ENCODE data around the gene UGT2B7. TPM values are rescaled to one million over a fixed set of nuclear protein-coding genes. Genes with fewer than 3 reads are reported as not detected.

UGT2B7 gene
- polyA plus RNA-seq, 1 of the 3 experiments (the other 2 are of a cell fraction), result not detected

GRCh38 chr4:69122476-69122875, 26.2 kb downstream of the UGT2B7 start (continued):
- TF ChIP-seq, protein P1, sequence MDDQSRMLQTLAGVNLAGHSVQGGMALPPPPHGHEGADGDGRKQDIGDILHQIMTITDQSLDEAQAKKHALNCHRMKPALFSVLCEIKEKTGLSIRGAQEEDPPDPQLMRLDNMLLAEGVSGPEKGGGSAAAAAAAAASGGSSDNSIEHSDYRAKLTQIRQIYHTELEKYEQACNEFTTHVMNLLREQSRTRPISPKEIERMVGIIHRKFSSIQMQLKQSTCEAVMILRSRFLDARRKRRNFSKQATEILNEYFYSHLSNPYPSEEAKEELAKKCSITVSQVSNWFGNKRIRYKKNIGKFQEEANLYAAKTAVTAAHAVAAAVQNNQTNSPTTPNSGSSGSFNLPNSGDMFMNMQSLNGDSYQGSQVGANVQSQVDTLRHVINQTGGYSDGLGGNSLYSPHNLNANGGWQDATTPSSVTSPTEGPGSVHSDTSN (IDR thresholded peaks at IDR 0.05), result no peak
- TF ChIP-seq SIN3A (IDR thresholded peaks at IDR 0.05; ENCODE audit: borderline replicate concordance, low read depth, low read length) (no peak), GATA2 (CRISPR knock-in tag; IDR thresholded peaks at IDR 0.05) (no peak)
- TF ChIP-seq, protein P2, sequence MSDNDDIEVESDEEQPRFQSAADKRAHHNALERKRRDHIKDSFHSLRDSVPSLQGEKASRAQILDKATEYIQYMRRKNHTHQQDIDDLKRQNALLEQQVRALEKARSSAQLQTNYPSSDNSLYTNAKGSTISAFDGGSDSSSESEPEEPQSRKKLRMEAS (IDR thresholded peaks at IDR 0.05; ENCODE audit: low read depth), result no peak

GRCh38 chr4:69124941-69125340, 28.7 kb downstream of the UGT2B7 start:
- Histone ChIP-seq H3K9ac (no peak overlapping the region), H4K20me1 (ENCODE audit: insufficient read depth) (no peaks in the 10 kb centered on the region), H3K79me2 (ENCODE audit: insufficient read depth) (no peaks in the 10 kb centered on the region), H3K36me3 (replicated peaks in 1 of 2; ENCODE audit: control insufficient read depth in 1 of 2, insufficient read depth in 2 of 2, low read length in 1 of 2) (no peaks in the 10 kb centered on the region), H3K4me3 (ENCODE audit: low read depth in 2 of 2, low read length in 1 of 2) (no peak overlapping the region), H3K4me2 (no peak overlapping the region), H3K9me2 (no peaks in the 10 kb centered on the region), H3K4me1 (ENCODE audit: control insufficient read depth in 1 of 2, insufficient read depth in 2 of 2, low read depth in 1 of 2, low read length in 1 of 2) (no peaks in the 10 kb centered on the region), H3K27me3 (ENCODE audit: insufficient read depth) (no peaks in the 10 kb centered on the region; the same call in 1 of the 2 replicates), H2AFZ (ENCODE audit: low read depth) (no peak overlapping the region), H3K9me3 (no peaks in the 10 kb centered on the region), H3K27ac (ENCODE audit: low read depth in 2 of 2, low read length in 1 of 2) (no peak overlapping the region), H3F3A (replicated peaks; ENCODE audit: insufficient read depth) (no peaks in the 10 kb centered on the region)
- DNase-seq, result no peak
- ChIA-PET CTCF (no interaction called here), POLR2A (no interaction called here)
- WGBS (ENCODE audit: low lambda C conversion rate), result 0% methylated on average over 1 of the region's 1 CpG
- TF ChIP-seq MXI1 (IDR thresholded peaks at IDR 0.05; ENCODE audit: low read depth, low read length), result no peak
- no peak for TF ChIP-seq NRF1 (IDR thresholded peaks at IDR 0.05; ENCODE audit: low read depth, low read length)
- TF ChIP-seq SMC3 (IDR thresholded peaks at IDR 0.05; ENCODE audit: low read depth, low read length), result no peak
- TF ChIP-seq YY1 (IDR thresholded peaks at IDR 0.05; ENCODE audit: low read depth), result no peak
- TF ChIP-seq, protein P1 (IDR thresholded peaks at IDR 0.05), result no peak
- no peak for TF ChIP-seq ZBTB33 (IDR thresholded peaks at IDR 0.05; ENCODE audit: borderline replicate concordance, low read depth)
- TF ChIP-seq RXRA (IDR thresholded peaks at IDR 0.05; ENCODE audit: borderline replicate concordance, low read depth), result no peak
- TF ChIP-seq NFIC (IDR thresholded peaks at IDR 0.05; ENCODE audit: borderline replicate concordance), result no peak
- no peak for TF ChIP-seq ELF1 (IDR thresholded peaks at IDR 0.05)
- TF ChIP-seq TAF1 (IDR thresholded peaks at IDR 0.05; ENCODE audit: borderline replicate concordance, low read depth, low read length), result no peak
- no peak for TF ChIP-seq EP300 (IDR thresholded peaks at IDR 0.05; ENCODE audit: borderline replicate concordance in 1 of 2, low read depth in 1 of 2, low read length in 1 of 2)
- TF ChIP-seq TCF12 (IDR thresholded peaks at IDR 0.05), result no peak
- TF ChIP-seq EZH2phosphoT487 (IDR thresholded peaks at IDR 0.05; ENCODE audit: borderline replicate concordance, low read depth), result no peak
- TF ChIP-seq, protein P3, sequence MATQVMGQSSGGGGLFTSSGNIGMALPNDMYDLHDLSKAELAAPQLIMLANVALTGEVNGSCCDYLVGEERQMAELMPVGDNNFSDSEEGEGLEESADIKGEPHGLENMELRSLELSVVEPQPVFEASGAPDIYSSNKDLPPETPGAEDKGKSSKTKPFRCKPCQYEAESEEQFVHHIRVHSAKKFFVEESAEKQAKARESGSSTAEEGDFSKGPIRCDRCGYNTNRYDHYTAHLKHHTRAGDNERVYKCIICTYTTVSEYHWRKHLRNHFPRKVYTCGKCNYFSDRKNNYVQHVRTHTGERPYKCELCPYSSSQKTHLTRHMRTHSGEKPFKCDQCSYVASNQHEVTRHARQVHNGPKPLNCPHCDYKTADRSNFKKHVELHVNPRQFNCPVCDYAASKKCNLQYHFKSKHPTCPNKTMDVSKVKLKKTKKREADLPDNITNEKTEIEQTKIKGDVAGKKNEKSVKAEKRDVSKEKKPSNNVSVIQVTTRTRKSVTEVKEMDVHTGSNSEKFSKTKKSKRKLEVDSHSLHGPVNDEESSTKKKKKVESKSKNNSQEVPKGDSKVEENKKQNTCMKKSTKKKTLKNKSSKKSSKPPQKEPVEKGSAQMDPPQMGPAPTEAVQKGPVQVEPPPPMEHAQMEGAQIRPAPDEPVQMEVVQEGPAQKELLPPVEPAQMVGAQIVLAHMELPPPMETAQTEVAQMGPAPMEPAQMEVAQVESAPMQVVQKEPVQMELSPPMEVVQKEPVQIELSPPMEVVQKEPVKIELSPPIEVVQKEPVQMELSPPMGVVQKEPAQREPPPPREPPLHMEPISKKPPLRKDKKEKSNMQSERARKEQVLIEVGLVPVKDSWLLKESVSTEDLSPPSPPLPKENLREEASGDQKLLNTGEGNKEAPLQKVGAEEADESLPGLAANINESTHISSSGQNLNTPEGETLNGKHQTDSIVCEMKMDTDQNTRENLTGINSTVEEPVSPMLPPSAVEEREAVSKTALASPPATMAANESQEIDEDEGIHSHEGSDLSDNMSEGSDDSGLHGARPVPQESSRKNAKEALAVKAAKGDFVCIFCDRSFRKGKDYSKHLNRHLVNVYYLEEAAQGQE (IDR thresholded peaks at IDR 0.05; ENCODE audit: low read depth, low read length), result no peak
- TF ChIP-seq RFX5 (IDR thresholded peaks at IDR 0.05; ENCODE audit: low read length), result no peak
- no peak for TF ChIP-seq POLR2AphosphoS5 (IDR thresholded peaks at IDR 0.05; ENCODE audit: low read depth, low read length)
- TF ChIP-seq SIN3A (IDR thresholded peaks at IDR 0.05; ENCODE audit: borderline replicate concordance, low read depth, low read length), result no peak
- no peak for TF ChIP-seq JUND (IDR thresholded peaks at IDR 0.05)
- no peak for TF ChIP-seq MEF2A (IDR thresholded peaks at IDR 0.05; ENCODE audit: borderline replicate concordance, low read depth)

Measured in SK-N-SH (cell line).